Activated T-cell treated with anti-CD3 and anti-CD28 coated beads for 48 hours (primary cell): ENCODE measurements around the gene ALG2.
"Not testable (repeated sequence)": the region's sequence is repeated elsewhere in the genome, so short reads cannot be mapped to it uniquely, and the experiment has no call there.

ENCODE experiments used
- DNase-seq: peaks from one replicate; pipeline ENCODE4 v3.0.0-alpha.2; 2020; ENCODE audit warnings: low read depth

The ALG2 gene

GRCh38 chr9:99238331-99238730, 16.6 kb upstream of the ALG2 start:
- no peak for DNase-seq

- DNase-seq = not testable (repeated sequence)
Observed at GRCh38 chr9:99237849-99238248, 16.1 kb upstream of the ALG2 start.

GRCh38 chr9:99237356-99237755, 15.6 kb upstream of the ALG2 start:
- DNase-seq = no peak

- no peak for DNase-seq
Observed at GRCh38 chr9:99235926-99236634, 14.3 kb upstream of the ALG2 start.

- no peak for DNase-seq
Observed at GRCh38 chr9:99235069-99235468, 13.3 kb upstream of the ALG2 start.

- no peak for DNase-seq
Observed at GRCh38 chr9:99234618-99235017, 12.9 kb upstream of the ALG2 start.

GRCh38 chr9:99231711-99232110, 10.0 kb upstream of the ALG2 start:
- no peak for DNase-seq

GRCh38 chr9:99230206-99230605, 8.5 kb upstream of the ALG2 start:
- no peak for DNase-seq

GRCh38 chr9:99226054-99226453, 4.3 kb upstream of the ALG2 start:
- no peak for DNase-seq

- no peak for DNase-seq
Observed at GRCh38 chr9:99224445-99224844, 2.7 kb upstream of the ALG2 start.

- DNase-seq = no peak
Observed at GRCh38 chr9:99222416-99223270, 901 bp upstream of the ALG2 start.

GRCh38 chr9:99221266-99221620, 499 bp downstream of the ALG2 start:
- no peak for DNase-seq

- DNase-seq = no peak
Observed at GRCh38 chr9:99220011-99220410, 1.7 kb downstream of the ALG2 start.

GRCh38 chr9:99216073-99216472, 5.7 kb downstream of the ALG2 start:
- no peak for DNase-seq

GRCh38 chr9:99213197-99213596, 8.5 kb downstream of the ALG2 start:
- no peak for DNase-seq

- DNase-seq = no peak
Observed at GRCh38 chr9:99211746-99212145, 10.0 kb downstream of the ALG2 start.

- DNase-seq = no peak
Observed at GRCh38 chr9:99210572-99210971, 11.2 kb downstream of the ALG2 start.

GRCh38 chr9:99201603-99202002, 20.1 kb downstream of the ALG2 start:
- no peak for DNase-seq

- no peak for DNase-seq
Observed at GRCh38 chr9:99199938-99200539, 21.7 kb downstream of the ALG2 start.

GRCh38 chr9:99197987-99198386, 23.8 kb downstream of the ALG2 start:
- no peak for DNase-seq

GRCh38 chr9:99197124-99197630, 24.6 kb downstream of the ALG2 start:
- no peak for DNase-seq

GRCh38 chr9:99196484-99196883, 25.3 kb downstream of the ALG2 start:
- DNase-seq = not testable (repeated sequence)

GRCh38 chr9:99193466-99193821, 28.3 kb downstream of the ALG2 start:
- no peak for DNase-seq
